ENCODE results near the gene NSRP1.
"Not testable (repeated sequence)": the region's sequence is repeated elsewhere in the genome, so short reads cannot be mapped to it uniquely, and the experiment has no call there.

NSRP1 gene

DNA sequence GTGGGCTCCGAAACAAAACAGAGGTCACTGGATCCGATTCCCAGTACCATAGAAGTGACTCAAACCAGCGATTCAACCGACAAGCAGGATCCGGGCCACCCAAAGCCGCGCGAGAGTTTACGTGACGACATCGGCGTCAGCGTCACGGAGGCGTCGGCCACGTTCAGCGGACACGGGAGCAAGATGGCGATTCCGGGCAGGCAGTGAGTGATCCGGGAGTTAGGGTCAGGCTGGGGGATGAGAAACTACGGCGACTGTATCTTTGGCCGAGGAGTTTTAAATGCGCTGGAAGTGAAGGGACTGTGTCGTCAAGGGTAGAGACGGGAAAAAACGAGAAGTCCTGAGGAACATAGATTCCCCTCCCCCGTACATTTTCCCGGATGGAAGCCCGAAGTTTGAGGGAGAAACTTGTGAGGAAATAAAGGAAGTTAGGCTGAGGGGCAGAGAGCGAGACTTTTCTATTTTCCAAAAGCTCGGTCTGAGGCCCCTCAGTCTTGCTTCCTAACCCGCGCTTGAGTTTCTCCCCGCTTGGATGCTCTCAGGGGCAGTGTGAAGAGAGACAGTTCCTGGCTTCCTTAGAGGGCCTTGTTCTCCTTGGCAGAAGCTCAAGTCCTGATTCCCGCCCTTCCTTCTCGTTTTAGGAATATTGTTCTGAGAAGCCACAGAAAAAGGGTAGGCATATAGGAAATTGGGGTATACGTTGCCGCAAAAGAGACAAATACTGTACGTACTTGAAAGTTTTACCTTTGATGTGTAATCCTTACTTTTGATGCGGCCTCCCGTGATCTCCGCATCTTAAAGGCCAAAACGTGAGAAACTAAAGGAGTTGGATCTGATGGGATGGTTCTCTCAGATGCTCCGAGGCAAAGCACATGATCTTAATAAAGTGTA lies at the start of gene NSRP1:
NSRP1 (plus strand) TSS at position 156 of the 891 bp plus-strand sequence; CDS start at position 184, 28 bp downstream.
- H3K9me3 ChIP-seq (ENCODE audit: insufficient read depth, low read depth, low read length): no peaks in the 10 kb centered on the region
- peak within 1 kb of the TSS; percentile 94 for H3K4me3 ChIP-seq (ENCODE audit: low read length)
- H3K4me1 ChIP-seq (ENCODE audit: insufficient read depth, low read length): no peaks in the 10 kb centered on the region
- peak within 1 kb of the TSS; percentile 99 for H3K27ac ChIP-seq (ENCODE audit: low read length)
- peak within 1 kb of the TSS; percentile 100 for H3K9ac ChIP-seq (ENCODE audit: low read depth, low read length)
- H3K27me3 ChIP-seq (ENCODE audit: insufficient read depth, low read length): no peaks in the 10 kb centered on the region
- H3K36me3 ChIP-seq (ENCODE audit: insufficient read depth, low read depth, low read length): peaks cover 22% of the 10 kb centered on the region

GRCh38 chr17:30068465-30068864 lies 48.2 kb upstream of the NSRP1 start:
- Histone ChIP-seq H3K9me3 (ENCODE audit: insufficient read depth, low read depth, low read length) (peaks cover 3% of the 10 kb centered on the region; the same call in 1 of the 2 replicates), H3K36me3 (ENCODE audit: insufficient read depth, low read depth, low read length) (no peaks in the 10 kb centered on the region), H3K27ac (ENCODE audit: low read length) (no peak overlapping the region), H3K9ac (ENCODE audit: low read depth, low read length) (no peak overlapping the region), H3K27me3 (ENCODE audit: insufficient read depth, low read length) (no peaks in the 10 kb centered on the region), H3K4me3 (ENCODE audit: low read length) (no peak overlapping the region), H3K4me1 (ENCODE audit: insufficient read depth, low read length) (no peaks in the 10 kb centered on the region)

DNA sequence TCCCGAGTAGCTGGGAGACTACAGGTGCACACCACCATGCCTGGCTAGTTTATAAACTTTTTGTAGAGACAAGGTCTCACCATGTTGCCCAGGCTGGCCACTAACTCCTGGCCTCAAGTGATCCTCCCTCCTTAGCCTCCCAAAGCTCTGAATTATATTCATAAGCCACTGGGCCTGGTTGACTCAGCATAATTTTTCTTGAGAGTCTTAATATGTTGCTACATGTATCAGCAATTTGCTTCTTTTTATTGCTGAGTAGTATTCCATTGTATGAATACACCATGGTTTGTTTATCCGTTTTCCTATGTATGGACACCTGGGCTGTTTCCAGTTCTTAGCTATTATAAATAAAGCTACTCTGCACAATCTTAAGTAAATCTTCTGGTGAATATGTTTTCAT lies 42.4 kb upstream of the NSRP1 start:
- Histone ChIP-seq H3K9ac (ENCODE audit: low read depth, low read length) (no peak overlapping the region), H3K4me1 (ENCODE audit: insufficient read depth, low read length) (no peaks in the 10 kb centered on the region), H3K9me3 (ENCODE audit: insufficient read depth, low read depth, low read length) (no peaks in the 10 kb centered on the region), H3K4me3 (ENCODE audit: low read length) (no peak overlapping the region), H3K27me3 (ENCODE audit: insufficient read depth, low read length) (no peaks in the 10 kb centered on the region), H3K27ac (ENCODE audit: low read length) (no peak overlapping the region), H3K36me3 (ENCODE audit: insufficient read depth, low read depth, low read length) (no peaks in the 10 kb centered on the region)

DNA sequence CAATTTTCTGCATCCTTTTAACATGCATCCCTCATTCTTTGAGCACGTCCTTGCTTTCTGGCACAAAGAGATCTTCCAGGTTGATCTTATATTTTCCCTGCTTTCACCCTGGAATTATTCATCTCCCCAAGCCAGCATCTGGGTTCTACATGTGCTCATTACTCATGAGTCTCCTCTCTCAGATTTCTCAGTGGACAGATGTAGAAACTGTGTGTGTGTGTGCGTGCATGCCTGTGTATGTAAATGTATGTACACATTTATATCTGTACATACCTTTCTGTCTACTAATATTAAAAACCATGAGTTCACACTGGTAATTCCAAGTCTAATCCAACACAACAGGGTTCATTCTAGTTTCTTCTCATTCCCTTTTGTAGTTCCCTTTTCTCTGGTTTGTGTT lies 41.9 kb upstream of the NSRP1 start:
- Histone ChIP-seq H3K4me3 (ENCODE audit: low read length) (no peak overlapping the region), H3K9me3 (ENCODE audit: insufficient read depth, low read depth, low read length) (no peaks in the 10 kb centered on the region), H3K9ac (ENCODE audit: low read depth, low read length) (no peak overlapping the region), H3K27ac (ENCODE audit: low read length) (no peak overlapping the region), H3K36me3 (ENCODE audit: insufficient read depth, low read depth, low read length) (no peaks in the 10 kb centered on the region), H3K27me3 (ENCODE audit: insufficient read depth, low read length) (peaks cover 2% of the 10 kb centered on the region; the same call in 1 of the 2 replicates), H3K4me1 (ENCODE audit: insufficient read depth, low read length) (no peaks in the 10 kb centered on the region)

GRCh38 chr17:30082773-30083172 lies 33.8 kb upstream of the NSRP1 start:
- Histone ChIP-seq H3K9ac (ENCODE audit: low read depth, low read length) (no peak overlapping the region), H3K9me3 (ENCODE audit: insufficient read depth, low read depth, low read length) (no peaks in the 10 kb centered on the region), H3K27me3 (ENCODE audit: insufficient read depth, low read length) (peaks cover 8% of the 10 kb centered on the region; the same call in 1 of the 2 replicates), H3K36me3 (ENCODE audit: insufficient read depth, low read depth, low read length) (no peaks in the 10 kb centered on the region), H3K4me3 (ENCODE audit: low read length) (no peak overlapping the region), H3K27ac (ENCODE audit: low read length) (no peak overlapping the region), H3K4me1 (ENCODE audit: insufficient read depth, low read length) (no peaks in the 10 kb centered on the region)

DNA sequence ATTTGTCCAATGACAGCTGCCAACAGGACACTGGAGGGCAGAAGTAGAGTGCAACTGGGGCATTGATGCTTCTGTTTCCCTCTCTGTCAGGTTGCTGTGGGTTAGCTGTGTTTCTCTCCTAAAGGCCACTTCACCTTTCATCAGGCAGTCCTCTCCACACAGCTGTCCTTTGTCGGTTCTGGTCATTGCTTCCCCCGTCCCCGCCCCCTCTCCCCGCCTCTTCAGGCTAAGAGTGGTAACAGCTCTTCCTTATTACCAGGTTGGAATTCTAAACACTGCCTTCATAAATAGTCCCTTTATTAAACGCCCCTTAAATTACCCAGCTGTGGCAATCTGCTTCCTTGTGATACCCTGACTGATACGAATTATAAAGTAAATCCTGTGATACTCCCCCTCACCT lies 31.8 kb upstream of the NSRP1 start:
- H3K27ac ChIP-seq (ENCODE audit: low read length): no peak overlapping the region
- no peak overlapping the region for H3K4me3 ChIP-seq (ENCODE audit: low read length)
- no peaks in the 10 kb centered on the region for H3K36me3 ChIP-seq (ENCODE audit: insufficient read depth, low read depth, low read length)
- no peak overlapping the region for H3K9ac ChIP-seq (ENCODE audit: low read depth, low read length)
- H3K9me3 ChIP-seq (ENCODE audit: insufficient read depth, low read depth, low read length): no peaks in the 10 kb centered on the region
- H3K27me3 ChIP-seq (ENCODE audit: insufficient read depth, low read length): peaks cover 6% of the 10 kb centered on the region; the same call in 1 of the 2 replicates
- no peaks in the 10 kb centered on the region for H3K4me1 ChIP-seq (ENCODE audit: insufficient read depth, low read length)

GRCh38 chr17:30086896-30087295 lies 29.7 kb upstream of the NSRP1 start:
- H3K27me3 ChIP-seq (ENCODE audit: insufficient read depth, low read length): no peaks in the 10 kb centered on the region
- no peak overlapping the region for H3K4me3 ChIP-seq (ENCODE audit: low read length)
- no peak overlapping the region for H3K9ac ChIP-seq (ENCODE audit: low read depth, low read length)
- no peaks in the 10 kb centered on the region for H3K9me3 ChIP-seq (ENCODE audit: insufficient read depth, low read depth, low read length)
- H3K36me3 ChIP-seq (ENCODE audit: insufficient read depth, low read depth, low read length): no peaks in the 10 kb centered on the region
- H3K4me1 ChIP-seq (ENCODE audit: insufficient read depth, low read length): no peaks in the 10 kb centered on the region
- H3K27ac ChIP-seq (ENCODE audit: low read length): no peak overlapping the region

- not testable (repeated sequence) for H3K27me3 ChIP-seq (ENCODE audit: insufficient read depth, low read length)
These were observed 29.2 kb upstream of the NSRP1 start for GRCh38 chr17:30087431-30087830.

GRCh38 chr17:30091121-30091670 lies 25.4 kb upstream of the NSRP1 start:
- H3K9ac ChIP-seq (ENCODE audit: low read depth, low read length): no peak overlapping the region
- H3K9me3 ChIP-seq (ENCODE audit: insufficient read depth, low read depth, low read length): no peaks in the 10 kb centered on the region
- no peaks in the 10 kb centered on the region for H3K27me3 ChIP-seq (ENCODE audit: insufficient read depth, low read length)
- H3K27ac ChIP-seq (ENCODE audit: low read length): no peak overlapping the region
- no peaks in the 10 kb centered on the region for H3K4me1 ChIP-seq (ENCODE audit: insufficient read depth, low read length)
- no peaks in the 10 kb centered on the region for H3K36me3 ChIP-seq (ENCODE audit: insufficient read depth, low read depth, low read length)
- no peak overlapping the region for H3K4me3 ChIP-seq (ENCODE audit: low read length)

More at GRCh38 chr17:30087431-30087830, 29.2 kb upstream of the NSRP1 start:
- H3K27ac ChIP-seq (ENCODE audit: low read length); H3K36me3 ChIP-seq (ENCODE audit: insufficient read depth, low read depth, low read length); H3K9ac ChIP-seq (ENCODE audit: low read depth, low read length); H3K4me3 ChIP-seq (ENCODE audit: low read length); H3K9me3 ChIP-seq (ENCODE audit: insufficient read depth, low read depth, low read length); H3K4me1 ChIP-seq (ENCODE audit: insufficient read depth, low read length): not testable (repeated sequence)

- Histone ChIP-seq H3K9ac (ENCODE audit: low read depth, low read length) (no peak overlapping the region), H3K36me3 (ENCODE audit: insufficient read depth, low read depth, low read length) (no peaks in the 10 kb centered on the region), H3K27ac (ENCODE audit: low read length) (no peak overlapping the region), H3K27me3 (ENCODE audit: insufficient read depth, low read length) (no peaks in the 10 kb centered on the region), H3K9me3 (ENCODE audit: insufficient read depth, low read depth, low read length) (no peaks in the 10 kb centered on the region), H3K4me3 (ENCODE audit: low read length) (no peak overlapping the region), H3K4me1 (ENCODE audit: insufficient read depth, low read length) (no peaks in the 10 kb centered on the region)
These were observed 24.8 kb upstream of the NSRP1 start for GRCh38 chr17:30091771-30092170.

GRCh38 chr17:30092886-30093285 lies 23.7 kb upstream of the NSRP1 start:
- H3K27ac ChIP-seq (ENCODE audit: low read length): no peak overlapping the region
- H3K4me1 ChIP-seq (ENCODE audit: insufficient read depth, low read length): no peaks in the 10 kb centered on the region
- no peak overlapping the region for H3K9ac ChIP-seq (ENCODE audit: low read depth, low read length)
- H3K9me3 ChIP-seq (ENCODE audit: insufficient read depth, low read depth, low read length): no peaks in the 10 kb centered on the region
- no peaks in the 10 kb centered on the region for H3K36me3 ChIP-seq (ENCODE audit: insufficient read depth, low read depth, low read length)
- no peaks in the 10 kb centered on the region for H3K27me3 ChIP-seq (ENCODE audit: insufficient read depth, low read length)
- H3K4me3 ChIP-seq (ENCODE audit: low read length): no peak overlapping the region
